ENCODE data around the gene KCNMB2. TPM values are rescaled to one million over a fixed set of nuclear protein-coding genes. Genes with fewer than 3 reads are reported as not detected.

Gene KCNMB2
- polyA plus RNA-seq, 3 donors, result not detected

DNA sequence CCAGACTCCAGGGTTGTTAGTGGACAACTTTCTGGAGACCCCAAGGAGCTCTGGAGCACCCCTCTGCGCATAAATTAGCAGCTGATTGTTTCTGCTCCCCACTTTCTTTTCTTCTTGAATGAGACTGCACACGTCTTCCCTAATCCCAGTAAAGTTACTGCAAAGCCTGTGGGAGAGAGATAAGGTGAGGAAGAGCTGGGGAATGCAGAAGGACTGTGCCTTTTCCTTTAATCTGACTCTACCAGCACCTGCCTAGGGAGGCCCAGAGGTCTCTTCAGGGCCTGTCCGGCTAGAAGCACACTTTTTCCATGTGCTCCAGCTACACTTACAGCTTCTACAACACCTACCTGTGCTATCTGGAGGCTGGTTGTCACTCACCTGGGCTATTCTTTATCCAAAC, 143.8 kb downstream of the KCNMB2 start:
- Histone ChIP-seq H3K4me2 (replicated peaks; ENCODE audit: extremely low read depth, low read length, poor library complexity, severe bottlenecking) (no peak overlapping the region), H3K4me1 (ENCODE audit: control insufficient read depth in 1 of 2, insufficient read depth in 2 of 2, low read length in 2 of 2) (no peaks in the 10 kb centered on the region), H3K79me2 (ENCODE audit: insufficient read depth, low read length) (no peaks in the 10 kb centered on the region), H4K20me1 (ENCODE audit: insufficient read depth, low read length) (no peaks in the 10 kb centered on the region), H3K9ac (ENCODE audit: insufficient read depth, low read length, poor library complexity, severe bottlenecking) (no peak overlapping the region), H3K9me3 (replicated peaks in 1 of 2; ENCODE audit: control insufficient read depth in 1 of 2, insufficient read depth in 1 of 2, low read length in 2 of 2) (peaks cover 8 to 24% of the 10 kb centered on the region in 2 donors), H2AFZ (ENCODE audit: insufficient read depth, low read depth, low read length, poor library complexity, severe bottlenecking) (no peak overlapping the region), H3K4me3 (replicated peaks in 1 of 3; ENCODE audit: low read depth in 2 of 3, low read length in 3 of 3) (no peak overlapping the region), H3K27ac (ENCODE audit: low read depth in 1 of 2, low read length in 2 of 2) (no peak overlapping the region), H3K27me3 (ENCODE audit: control insufficient read depth in 2 of 2, insufficient read depth in 2 of 2, low read length in 2 of 2) (no peaks in the 10 kb centered on the region), H3K36me3 (replicated peaks in 1 of 2; ENCODE audit: control insufficient read depth in 1 of 2, insufficient read depth in 2 of 2, low read length in 2 of 2) (no peaks in the 10 kb centered on the region)
- H3K4me1 Mint-ChIP-seq, result no peaks in the 10 kb centered on the region
- H3K27me3 Mint-ChIP-seq (ENCODE audit: low read depth in 3 of 3), result no peaks in the 10 kb centered on the region
- no peak overlapping the region for H3K4me3 Mint-ChIP-seq
- intact Hi-C loops (cut with micrococcal nuclease), result no loop called here
- no peaks in the 10 kb centered on the region for H3K36me3 Mint-ChIP-seq
- DNase-seq, result no peak
- TF ChIP-seq, protein P1, sequence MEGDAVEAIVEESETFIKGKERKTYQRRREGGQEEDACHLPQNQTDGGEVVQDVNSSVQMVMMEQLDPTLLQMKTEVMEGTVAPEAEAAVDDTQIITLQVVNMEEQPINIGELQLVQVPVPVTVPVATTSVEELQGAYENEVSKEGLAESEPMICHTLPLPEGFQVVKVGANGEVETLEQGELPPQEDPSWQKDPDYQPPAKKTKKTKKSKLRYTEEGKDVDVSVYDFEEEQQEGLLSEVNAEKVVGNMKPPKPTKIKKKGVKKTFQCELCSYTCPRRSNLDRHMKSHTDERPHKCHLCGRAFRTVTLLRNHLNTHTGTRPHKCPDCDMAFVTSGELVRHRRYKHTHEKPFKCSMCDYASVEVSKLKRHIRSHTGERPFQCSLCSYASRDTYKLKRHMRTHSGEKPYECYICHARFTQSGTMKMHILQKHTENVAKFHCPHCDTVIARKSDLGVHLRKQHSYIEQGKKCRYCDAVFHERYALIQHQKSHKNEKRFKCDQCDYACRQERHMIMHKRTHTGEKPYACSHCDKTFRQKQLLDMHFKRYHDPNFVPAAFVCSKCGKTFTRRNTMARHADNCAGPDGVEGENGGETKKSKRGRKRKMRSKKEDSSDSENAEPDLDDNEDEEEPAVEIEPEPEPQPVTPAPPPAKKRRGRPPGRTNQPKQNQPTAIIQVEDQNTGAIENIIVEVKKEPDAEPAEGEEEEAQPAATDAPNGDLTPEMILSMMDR (IDR thresholded peaks at IDR 0.05), result no peak
- peaks cover 3 to 11% (median 6%) of the 10 kb centered on the region in 7 donors for H3K9me3 Mint-ChIP-seq
- no peak overlapping the region for H3K27ac Mint-ChIP-seq
- WGBS (ENCODE audit: insufficient coverage), result 86% methylated on average over 1 of the region's 3 CpGs

DNA sequence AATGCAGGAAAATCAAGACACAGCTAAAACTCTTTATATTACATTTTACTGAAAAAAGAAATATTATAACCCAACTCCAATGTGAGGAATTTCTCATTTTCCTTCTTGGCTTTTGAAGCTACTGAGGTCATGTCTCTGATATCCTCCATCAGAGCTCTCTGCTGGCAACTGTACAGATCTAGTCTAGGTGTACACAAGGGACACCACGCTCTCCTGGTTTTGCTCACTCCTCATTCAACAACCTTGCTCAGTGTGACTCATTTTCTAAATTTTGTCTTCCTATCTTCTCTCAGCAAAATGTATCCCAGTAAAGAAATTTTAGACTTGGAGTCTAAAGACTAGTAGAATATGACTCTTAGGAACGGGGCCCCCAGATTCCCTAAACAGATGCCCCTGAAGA, 144.3 kb downstream of the KCNMB2 start:
- TF ChIP-seq, protein P1 (IDR thresholded peaks at IDR 0.05), result no peak
- H3K9me3 ChIP-seq (replicated peaks in 1 of 2; ENCODE audit: control insufficient read depth in 1 of 2, insufficient read depth in 1 of 2, low read length in 2 of 2), result peaks cover 8 to 24% of the 10 kb centered on the region in 2 donors
- Mint-ChIP-seq H3K4me1 (no peaks in the 10 kb centered on the region), H3K27ac (no peak overlapping the region), H3K9me3 (peaks cover 3 to 11% (median 6%) of the 10 kb centered on the region in 7 donors), H3K36me3 (no peaks in the 10 kb centered on the region), H3K27me3 (ENCODE audit: low read depth in 3 of 3) (no peaks in the 10 kb centered on the region), H3K4me3 (no peak overlapping the region)
- H3K27me3 ChIP-seq (ENCODE audit: control insufficient read depth in 2 of 2, insufficient read depth in 2 of 2, low read length in 2 of 2), result no peaks in the 10 kb centered on the region
- H3K4me3 ChIP-seq (replicated peaks in 1 of 3; ENCODE audit: low read depth in 2 of 3, low read length in 3 of 3), result no peak overlapping the region
- no peak overlapping the region for H3K9ac ChIP-seq (ENCODE audit: insufficient read depth, low read length, poor library complexity, severe bottlenecking)
- H2AFZ ChIP-seq (ENCODE audit: insufficient read depth, low read depth, low read length, poor library complexity, severe bottlenecking), result no peak overlapping the region
- no peaks in the 10 kb centered on the region for H4K20me1 ChIP-seq (ENCODE audit: insufficient read depth, low read length)
- WGBS (ENCODE audit: insufficient coverage), result 100% methylated on average over 1 of the region's 2 CpGs
- H3K4me2 ChIP-seq (replicated peaks; ENCODE audit: extremely low read depth, low read length, poor library complexity, severe bottlenecking), result no peak overlapping the region
- no peaks in the 10 kb centered on the region for H3K79me2 ChIP-seq (ENCODE audit: insufficient read depth, low read length)
- no peaks in the 10 kb centered on the region for H3K36me3 ChIP-seq (replicated peaks in 1 of 2; ENCODE audit: control insufficient read depth in 1 of 2, insufficient read depth in 2 of 2, low read length in 2 of 2)
- no peak for DNase-seq
- H3K27ac ChIP-seq (ENCODE audit: low read depth in 1 of 2, low read length in 2 of 2), result no peak overlapping the region
- no peaks in the 10 kb centered on the region for H3K4me1 ChIP-seq (ENCODE audit: control insufficient read depth in 1 of 2, insufficient read depth in 2 of 2, low read length in 2 of 2)
- intact Hi-C loops (cut with micrococcal nuclease), result no loop called here
